ENCODE results near the gene NAA10.

The NAA10 gene

GRCh38 chrX:153973127-153974002 lies 38.5 kb upstream of the NAA10 start:
- TF ChIP-seq REPIN1 (tag by site-specific recombination; IDR thresholded peaks at IDR 0.05; ENCODE audit: low read depth) (no peak), ZNF121 (tag by site-specific recombination; IDR thresholded peaks at IDR 0.05) (peak; percentile 100), ZFHX2 (tag by site-specific recombination; conservative IDR thresholded peaks at IDR 0.05) (peak; percentile 47), ZNF660 (tag by site-specific recombination; IDR thresholded peaks at IDR 0.05) (0 out of 2 replicates have a peak, but pooled peaks have one; percentile 6), ZNF394 (tag by site-specific recombination; IDR thresholded peaks at IDR 0.05; ENCODE audit: borderline replicate concordance) (no peak), SALL2 (tag by site-specific recombination; IDR thresholded peaks at IDR 0.05; ENCODE audit: borderline replicate concordance) (no peak), ZNF830 (tag by site-specific recombination; IDR thresholded peaks at IDR 0.05; ENCODE audit: low read depth) (no peak), WT1 (tag by site-specific recombination; IDR thresholded peaks at IDR 0.05) (peak; percentile 50; the same call in 1 of the 2 replicates), ZNF2 (tag by site-specific recombination; IDR thresholded peaks at IDR 0.05) (peak; percentile 13; the same call in 1 of the 2 replicates), ZNF629 (tag by site-specific recombination; IDR thresholded peaks at IDR 0.05) (0 out of 2 replicates have a peak, but pooled peaks have one; percentile 7), ZNF24 (tag by site-specific recombination; IDR thresholded peaks at IDR 0.05) (no peak), ZNF600 (tag by site-specific recombination; IDR thresholded peaks at IDR 0.05) (peak; percentile 39; the same call in 1 of the 2 replicates), SP7 (tag by site-specific recombination; IDR thresholded peaks at IDR 0.05) (0 out of 2 replicates have a peak, but pooled peaks have one; percentile 25), CTCF (tag by site-specific recombination; IDR thresholded peaks at IDR 0.05) (no peak), ZFP69B (tag by site-specific recombination; IDR thresholded peaks at IDR 0.05) (no peak), FEZF1 (tag by site-specific recombination; IDR thresholded peaks at IDR 0.05) (no peak), ZNF423 (tag by site-specific recombination; IDR thresholded peaks at IDR 0.05) (0 out of 2 replicates have a peak, but pooled peaks have one; percentile 24), GFI1B (tag by site-specific recombination; IDR thresholded peaks at IDR 0.05) (no peak), ZBTB17 (tag by site-specific recombination; IDR thresholded peaks at IDR 0.05) (peak; percentile 60; the same call in 1 of the 2 replicates), ZBTB20 (tag by site-specific recombination; IDR thresholded peaks at IDR 0.05) (peak; percentile 33; the same call in 1 of the 2 replicates), MEIS1 (CRISPR knock-in tag; IDR thresholded peaks at IDR 0.05; ENCODE audit: borderline replicate concordance) (no peak), HIC1 (tag by site-specific recombination; IDR thresholded peaks at IDR 0.05) (peak; percentile 37; the same call in 1 of the 2 replicates), ZNF239 (tag by site-specific recombination; IDR thresholded peaks at IDR 0.05) (no peak)
- TF ChIP-seq, protein P1, sequence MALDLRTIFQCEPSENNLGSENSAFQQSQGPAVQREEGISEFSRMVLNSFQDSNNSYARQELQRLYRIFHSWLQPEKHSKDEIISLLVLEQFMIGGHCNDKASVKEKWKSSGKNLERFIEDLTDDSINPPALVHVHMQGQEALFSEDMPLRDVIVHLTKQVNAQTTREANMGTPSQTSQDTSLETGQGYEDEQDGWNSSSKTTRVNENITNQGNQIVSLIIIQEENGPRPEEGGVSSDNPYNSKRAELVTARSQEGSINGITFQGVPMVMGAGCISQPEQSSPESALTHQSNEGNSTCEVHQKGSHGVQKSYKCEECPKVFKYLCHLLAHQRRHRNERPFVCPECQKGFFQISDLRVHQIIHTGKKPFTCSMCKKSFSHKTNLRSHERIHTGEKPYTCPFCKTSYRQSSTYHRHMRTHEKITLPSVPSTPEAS (tag by site-specific recombination; IDR thresholded peaks at IDR 0.05) = peak; percentile 87
- TF ChIP-seq, protein P2, sequence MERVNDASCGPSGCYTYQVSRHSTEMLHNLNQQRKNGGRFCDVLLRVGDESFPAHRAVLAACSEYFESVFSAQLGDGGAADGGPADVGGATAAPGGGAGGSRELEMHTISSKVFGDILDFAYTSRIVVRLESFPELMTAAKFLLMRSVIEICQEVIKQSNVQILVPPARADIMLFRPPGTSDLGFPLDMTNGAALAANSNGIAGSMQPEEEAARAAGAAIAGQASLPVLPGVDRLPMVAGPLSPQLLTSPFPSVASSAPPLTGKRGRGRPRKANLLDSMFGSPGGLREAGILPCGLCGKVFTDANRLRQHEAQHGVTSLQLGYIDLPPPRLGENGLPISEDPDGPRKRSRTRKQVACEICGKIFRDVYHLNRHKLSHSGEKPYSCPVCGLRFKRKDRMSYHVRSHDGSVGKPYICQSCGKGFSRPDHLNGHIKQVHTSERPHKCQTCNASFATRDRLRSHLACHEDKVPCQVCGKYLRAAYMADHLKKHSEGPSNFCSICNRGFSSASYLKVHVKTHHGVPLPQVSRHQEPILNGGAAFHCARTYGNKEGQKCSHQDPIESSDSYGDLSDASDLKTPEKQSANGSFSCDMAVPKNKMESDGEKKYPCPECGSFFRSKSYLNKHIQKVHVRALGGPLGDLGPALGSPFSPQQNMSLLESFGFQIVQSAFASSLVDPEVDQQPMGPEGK (tag by site-specific recombination; IDR thresholded peaks at IDR 0.05) = peak; percentile 32; the same call in 1 of the 2 replicates
- ChIA-PET CTCF (interaction anchor here (0.7 to 2.2 kb wide), 3 partner anchors 9 to 31 kb away, joined by 3 to 5 read pairs (median 3); no protein-coding TSS in a partner anchor), POLR2A (interaction anchor here (0.8 to 4.6 kb wide), 10 partner anchors 8 to 50 kb away, joined by 3 to 67 read pairs (median 8); partner anchors contain the start of gene NAA10)
- H3K4me3 ChIP-seq (ENCODE audit: low read depth, low read length) = peak overlapping the region; percentile 95
- peak overlapping the region; percentile 99 for H3K27ac ChIP-seq (ENCODE audit: extremely low read depth, low read depth, low read length)
- H3K4me1 ChIP-seq (ENCODE audit: control insufficient read depth, insufficient read depth, low read length) = peaks cover 6% of the 10 kb centered on the region
- H3K9me3 ChIP-seq (ENCODE audit: control insufficient read depth, insufficient read depth, low read depth, low read length) = no peaks in the 10 kb centered on the region
- peaks cover 0 to 4% of the 10 kb centered on the region in 2 experiments; a peak in 1 of 3 replicates for H3K36me3 ChIP-seq (ENCODE audit: control insufficient read depth in 2 of 2, insufficient read depth in 1 of 2, low read length in 2 of 2)
